ENCODE measurements around the gene NAV2. TPM values are rescaled to one million over a fixed set of nuclear protein-coding genes. Genes with fewer than 3 reads are reported as not detected.

Gene NAV2
- total and polyA plus RNA-seq, 3 donors from 2014 or later = 3.4 to 6.0 (median 3.9) TPM

DNA sequence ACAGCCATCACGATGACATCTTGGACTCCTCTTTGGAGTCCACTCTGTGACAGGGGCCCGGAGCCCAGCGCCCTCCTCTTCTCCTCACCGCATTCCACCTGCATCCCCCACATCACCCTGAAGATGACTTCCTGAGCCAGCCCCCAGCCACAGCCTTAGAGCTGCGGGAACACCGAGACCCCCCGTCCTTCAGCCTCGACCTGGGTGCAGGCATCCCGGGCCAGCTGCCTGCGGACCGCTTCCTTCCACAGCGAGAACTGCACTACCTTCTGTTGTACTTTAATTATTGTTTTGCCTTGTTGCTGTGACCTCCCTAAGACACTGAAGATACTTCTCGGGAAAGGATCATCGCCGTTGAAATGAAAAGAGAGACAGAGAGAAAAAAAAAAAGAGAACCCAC is 405.6 kb downstream of the NAV2 start:
- H3K4me1 ChIP-seq = no peaks in the 10 kb centered on the region
- TF ChIP-seq, protein P1, sequence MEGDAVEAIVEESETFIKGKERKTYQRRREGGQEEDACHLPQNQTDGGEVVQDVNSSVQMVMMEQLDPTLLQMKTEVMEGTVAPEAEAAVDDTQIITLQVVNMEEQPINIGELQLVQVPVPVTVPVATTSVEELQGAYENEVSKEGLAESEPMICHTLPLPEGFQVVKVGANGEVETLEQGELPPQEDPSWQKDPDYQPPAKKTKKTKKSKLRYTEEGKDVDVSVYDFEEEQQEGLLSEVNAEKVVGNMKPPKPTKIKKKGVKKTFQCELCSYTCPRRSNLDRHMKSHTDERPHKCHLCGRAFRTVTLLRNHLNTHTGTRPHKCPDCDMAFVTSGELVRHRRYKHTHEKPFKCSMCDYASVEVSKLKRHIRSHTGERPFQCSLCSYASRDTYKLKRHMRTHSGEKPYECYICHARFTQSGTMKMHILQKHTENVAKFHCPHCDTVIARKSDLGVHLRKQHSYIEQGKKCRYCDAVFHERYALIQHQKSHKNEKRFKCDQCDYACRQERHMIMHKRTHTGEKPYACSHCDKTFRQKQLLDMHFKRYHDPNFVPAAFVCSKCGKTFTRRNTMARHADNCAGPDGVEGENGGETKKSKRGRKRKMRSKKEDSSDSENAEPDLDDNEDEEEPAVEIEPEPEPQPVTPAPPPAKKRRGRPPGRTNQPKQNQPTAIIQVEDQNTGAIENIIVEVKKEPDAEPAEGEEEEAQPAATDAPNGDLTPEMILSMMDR (IDR thresholded peaks at IDR 0.05) = no peak
- no peak for TF ChIP-seq POLR2A (IDR thresholded peaks at IDR 0.05)
- H3K36me3 ChIP-seq (ENCODE audit: low read depth, missing control alignments) = no peaks in the 10 kb centered on the region
- no peak overlapping the region for H3K4me3 ChIP-seq
- no peak overlapping the region for H3K27ac ChIP-seq
- 86 to 92% methylated on average over 15 of the region's 15 CpGs for WGBS, 2 donors
- intact Hi-C loops (cut with DNase I; ENCODE audit: low total_unique reads) = no loop called here
- H3K27me3 ChIP-seq = no peaks in the 10 kb centered on the region
- no peaks in the 10 kb centered on the region for H3K9me3 ChIP-seq
- DNase-seq = no peak

DNA sequence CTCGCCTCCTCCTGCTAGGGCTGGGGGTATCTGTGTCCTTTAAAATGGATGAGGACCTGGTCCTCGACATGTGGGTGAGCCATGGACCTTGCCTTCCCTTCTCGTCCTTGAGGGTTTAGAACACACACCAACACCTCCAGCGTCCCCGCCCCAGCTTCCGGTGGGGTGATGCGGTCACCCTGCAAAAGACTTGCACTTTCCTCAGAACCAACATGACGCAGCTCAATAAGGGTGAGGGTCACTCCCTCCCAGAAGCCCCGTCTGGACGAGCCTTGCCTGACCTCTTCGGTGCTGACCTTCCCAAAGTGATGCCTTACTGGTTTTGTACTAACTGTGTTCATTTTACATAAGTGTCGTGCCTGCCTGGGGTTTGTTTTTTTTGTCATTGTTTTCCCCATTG is 406.7 kb downstream of the NAV2 start:
- Histone ChIP-seq H3K4me1 (no peaks in the 10 kb centered on the region), H3K27me3 (no peaks in the 10 kb centered on the region), H3K9me3 (no peaks in the 10 kb centered on the region), H3K27ac (no peak overlapping the region), H3K4me3 (no peak overlapping the region), H3K36me3 (ENCODE audit: low read depth, missing control alignments) (no peaks in the 10 kb centered on the region)
- TF ChIP-seq POLR2A (IDR thresholded peaks at IDR 0.05) = no peak
- TF ChIP-seq, protein P1 (IDR thresholded peaks at IDR 0.05) = no peak
- intact Hi-C loops (cut with DNase I; ENCODE audit: low total_unique reads) = no loop called here
- DNase-seq = no peak
- 91 to 99% methylated on average over 10 to 12 of the region's 12 CpGs for WGBS, 2 donors

DNA sequence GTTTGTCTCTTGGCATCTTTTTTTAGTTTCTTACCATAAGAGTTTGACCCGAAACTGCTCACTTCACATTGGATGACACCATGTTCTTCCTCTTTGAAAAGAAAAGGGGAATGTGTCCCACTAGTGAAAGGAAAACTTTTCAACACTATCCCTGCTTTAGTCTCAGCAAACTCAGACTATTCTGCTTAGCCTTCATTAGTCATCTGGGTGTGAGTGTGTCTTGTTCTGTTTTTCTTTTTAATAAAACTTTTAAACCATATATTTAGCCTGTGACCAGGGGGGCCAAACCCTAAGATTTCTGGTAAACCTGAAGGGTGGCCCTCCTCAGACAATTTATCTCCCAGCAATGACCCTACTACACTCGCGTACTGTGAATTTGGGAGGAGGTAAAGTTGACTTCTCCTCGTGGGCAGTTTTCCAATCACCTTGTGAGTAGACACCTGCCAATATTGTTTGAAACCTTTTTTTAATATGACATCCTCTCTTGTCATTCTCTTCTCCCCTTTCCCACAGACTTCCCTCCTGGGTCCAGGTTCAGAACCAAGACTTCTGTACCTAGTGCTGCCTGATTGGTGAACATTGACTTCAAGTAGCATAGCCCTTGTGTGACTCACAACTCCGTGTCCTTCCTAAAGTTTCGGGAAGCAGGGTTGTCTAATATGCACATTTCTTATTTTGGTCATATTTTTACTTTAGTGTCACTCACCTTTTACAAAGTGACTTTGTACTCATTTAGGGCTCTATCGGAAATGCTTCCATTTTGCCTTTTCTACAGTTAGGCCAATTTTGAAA is 407.7 kb downstream of the NAV2 start:
- Histone ChIP-seq H3K9me3 (no peaks in the 10 kb centered on the region), H3K27ac (no peak overlapping the region), H3K4me3 (no peak overlapping the region), H3K36me3 (ENCODE audit: low read depth, missing control alignments) (no peaks in the 10 kb centered on the region), H3K4me1 (no peaks in the 10 kb centered on the region), H3K27me3 (no peaks in the 10 kb centered on the region)
- intact Hi-C loops (cut with DNase I; ENCODE audit: low total_unique reads) = loop anchor here (10.0 kb wide), 1 partner anchor 234 kb away; no protein-coding TSS in a partner anchor
- WGBS, 2 donors = 91 to 93% methylated on average over 7 of the region's 7 CpGs
- no peak for TF ChIP-seq POLR2A (IDR thresholded peaks at IDR 0.05)
- TF ChIP-seq, protein P1 (IDR thresholded peaks at IDR 0.05) = no peak
- no peak for DNase-seq

DNA sequence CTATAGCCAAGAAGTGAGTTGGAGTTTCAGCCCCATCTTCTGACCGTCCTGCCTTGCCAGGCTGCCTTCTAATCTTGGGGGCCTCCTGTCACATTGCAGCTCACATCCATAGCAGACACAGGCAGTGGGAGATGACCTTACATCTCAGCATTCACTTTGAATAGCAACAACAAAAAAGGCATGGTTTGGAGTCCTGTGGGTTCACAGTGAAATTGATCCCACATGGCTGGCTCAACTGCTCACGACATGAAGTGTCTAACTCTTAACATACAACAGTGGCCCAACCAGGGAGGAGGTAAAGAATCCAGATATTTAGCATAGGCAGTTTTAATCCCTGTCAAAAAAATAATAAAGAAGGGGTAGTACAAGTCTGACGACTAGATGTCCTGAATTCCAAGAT is 409.5 kb downstream of the NAV2 start:
- WGBS, 2 donors = 74 to 83% methylated on average over 3 of the region's 3 CpGs
- no peaks in the 10 kb centered on the region for H3K36me3 ChIP-seq (ENCODE audit: low read depth, missing control alignments)
- no peaks in the 10 kb centered on the region for H3K4me1 ChIP-seq
- intact Hi-C loops (cut with DNase I; ENCODE audit: low total_unique reads) = loop anchor here (10.0 kb wide), 1 partner anchor 233 kb away; no protein-coding TSS in a partner anchor
- no peaks in the 10 kb centered on the region for H3K27me3 ChIP-seq
- no peak for DNase-seq
- no peak for TF ChIP-seq POLR2A (IDR thresholded peaks at IDR 0.05)
- TF ChIP-seq, protein P1 (IDR thresholded peaks at IDR 0.05) = no peak
- H3K9me3 ChIP-seq = no peaks in the 10 kb centered on the region
- no peak overlapping the region for H3K4me3 ChIP-seq
- no peak overlapping the region for H3K27ac ChIP-seq

DNA sequence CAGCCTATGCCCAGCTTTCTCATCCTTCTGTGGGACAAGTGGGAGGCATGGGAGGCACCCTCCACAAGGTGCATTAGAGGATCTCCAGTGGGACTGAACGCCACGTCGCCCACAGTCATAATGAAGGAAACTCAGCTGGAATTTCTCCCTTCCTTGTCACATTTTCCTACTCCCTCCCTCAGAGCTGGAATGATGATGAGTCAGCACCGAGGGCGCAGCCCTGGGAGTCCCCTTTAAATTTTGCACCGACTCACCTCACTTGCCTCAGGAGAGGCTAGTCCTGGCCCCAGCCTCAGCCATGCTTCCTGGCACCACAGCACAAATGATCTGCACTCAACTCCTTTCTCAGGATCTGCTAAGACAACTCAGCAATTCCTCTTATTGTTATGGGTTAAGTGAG is 413.3 kb downstream of the NAV2 start:
- H3K27ac ChIP-seq = no peak overlapping the region
- H3K9me3 ChIP-seq = no peaks in the 10 kb centered on the region
- H3K4me3 ChIP-seq = no peak overlapping the region
- no peak for DNase-seq
- no peaks in the 10 kb centered on the region for H3K27me3 ChIP-seq
- TF ChIP-seq POLR2A (IDR thresholded peaks at IDR 0.05) = no peak
- TF ChIP-seq, protein P1 (IDR thresholded peaks at IDR 0.05) = no peak
- intact Hi-C loops (cut with DNase I; ENCODE audit: low total_unique reads) = loop anchor here (10.0 kb wide), 1 partner anchor 229 kb away; no protein-coding TSS in a partner anchor
- H3K4me1 ChIP-seq = no peaks in the 10 kb centered on the region
- H3K36me3 ChIP-seq (ENCODE audit: low read depth, missing control alignments) = no peaks in the 10 kb centered on the region
- WGBS, 2 donors = 82 to 87% methylated on average over 6 of the region's 6 CpGs

All from testis (tissue), 3 donors.